NT2/D1 (cell line): ENCODE data around the gene MAN1A1.

Source experiments
- DNase-seq: peaks from one replicate; pipeline ENCODE4 v3.0.0-alpha.2; 2011; ENCODE audit warnings: low read depth, low spot score
- H3K27me3 ChIP-seq: 2 replicates; pipeline ENCODE4 v1.6.0; 2011; ENCODE audit warnings: mild to moderate bottlenecking; ENCODE audit not compliant: insufficient read length, insufficient read depth
- H3K36me3 ChIP-seq: 2 replicates; pipeline ENCODE4 v1.6.1; 2011; ENCODE audit warnings: mild to moderate bottlenecking, low read length, mixed read lengths; ENCODE audit not compliant: insufficient read depth, insufficient read length
- H3K4me1 ChIP-seq: 2 replicates; pipeline ENCODE4 v1.5.1; 2011; ENCODE audit not compliant: insufficient read depth, insufficient read length
- H3K4me3 ChIP-seq: 2 replicates; pipeline ENCODE4 v1.5.1; 2011; ENCODE audit warnings: low read depth; ENCODE audit not compliant: insufficient read length
- H3K9ac ChIP-seq: 2 replicates; pipeline ENCODE4 v1.6.0; 2011; ENCODE audit warnings: low read depth; ENCODE audit not compliant: insufficient read length
- H3K9me3 ChIP-seq: 2 replicates; pipeline ENCODE4 v1.5.1; 2011; ENCODE audit warnings: mild to moderate bottlenecking, low read length; ENCODE audit not compliant: insufficient read depth
- SUZ12 ChIP-seq: IDR thresholded peaks from 2 replicates; pipeline ENCODE4 v1.6.1; 2011; ENCODE audit not compliant: insufficient read length, insufficient read depth; ENCODE audit errors: extremely low read depth
- YY1 ChIP-seq: IDR thresholded peaks from 2 replicates; pipeline ENCODE4 v1.6.1; 2011; ENCODE audit not compliant: insufficient read length, insufficient read depth
- ZNF274 ChIP-seq: IDR thresholded peaks from 2 replicates; pipeline ENCODE4 v1.6.1; 2011; ENCODE audit warnings: mild to moderate bottlenecking, low read depth, low read length

The MAN1A1 gene

DNA sequence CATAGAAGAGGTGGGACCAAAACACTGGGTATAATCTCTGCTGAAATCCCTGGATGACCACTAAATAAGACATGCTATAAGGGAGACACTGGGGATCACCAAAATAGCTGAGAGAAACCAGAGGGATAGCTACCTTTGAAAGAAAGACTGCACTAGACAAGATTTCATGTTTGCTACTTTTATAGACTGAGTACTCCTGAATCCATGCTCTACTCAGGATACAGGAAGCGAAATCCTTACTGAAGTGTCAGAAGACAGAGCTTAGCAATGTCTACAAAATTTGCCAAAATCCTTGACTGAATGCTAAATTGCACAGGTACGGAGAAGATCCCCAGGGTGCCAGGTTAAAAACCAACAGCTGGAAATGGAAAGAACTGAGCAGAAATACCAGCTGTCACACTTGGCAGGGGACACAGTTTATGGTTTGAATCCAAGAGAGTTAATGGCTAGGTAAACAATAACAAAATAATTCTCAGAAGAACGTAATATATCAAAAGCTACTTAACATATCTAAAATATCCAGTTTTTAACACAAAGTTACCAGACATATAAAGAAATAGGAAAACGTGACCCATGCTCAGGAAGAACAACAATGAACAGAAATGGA is 125.4 kb downstream of the MAN1A1 start:
- H3K9me3 ChIP-seq = no peaks in the 10 kb centered on the region
- H3K4me3 ChIP-seq = no peak overlapping the region
- H3K9ac ChIP-seq = no peak overlapping the region
- DNase-seq = no peak
- no peaks in the 10 kb centered on the region for H3K4me1 ChIP-seq
- TF ChIP-seq ZNF274 (no peak), SUZ12 (no peak)
- H3K36me3 ChIP-seq = no peaks in the 10 kb centered on the region
- H3K27me3 ChIP-seq = no peaks in the 10 kb centered on the region

DNA sequence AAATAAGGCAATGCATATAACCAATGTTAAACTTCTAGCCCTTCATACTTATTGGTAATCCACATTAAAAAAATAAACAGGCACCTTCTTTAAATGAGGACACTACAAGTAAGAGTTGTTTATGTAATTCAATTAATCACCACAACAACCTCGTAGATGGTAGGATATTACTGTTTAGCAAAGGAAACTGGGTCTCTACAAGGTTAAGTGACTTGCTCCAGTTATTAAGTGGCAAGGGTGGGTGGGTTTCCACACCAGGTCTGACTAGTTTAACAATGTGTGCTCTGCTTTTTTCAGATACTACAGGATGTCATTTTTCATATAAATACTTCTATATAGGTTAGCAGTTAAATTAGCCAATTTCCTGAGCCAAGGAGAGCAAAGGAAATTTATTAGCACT is 129.1 kb downstream of the MAN1A1 start:
- TF ChIP-seq ZNF274 (no peak), SUZ12 (no peak), YY1 (no peak)
- H3K4me1 ChIP-seq = no peaks in the 10 kb centered on the region
- no peak for DNase-seq
- H3K36me3 ChIP-seq = no peaks in the 10 kb centered on the region
- no peak overlapping the region for H3K9ac ChIP-seq
- H3K4me3 ChIP-seq = no peak overlapping the region
- no peaks in the 10 kb centered on the region for H3K27me3 ChIP-seq
- no peaks in the 10 kb centered on the region for H3K9me3 ChIP-seq

DNA sequence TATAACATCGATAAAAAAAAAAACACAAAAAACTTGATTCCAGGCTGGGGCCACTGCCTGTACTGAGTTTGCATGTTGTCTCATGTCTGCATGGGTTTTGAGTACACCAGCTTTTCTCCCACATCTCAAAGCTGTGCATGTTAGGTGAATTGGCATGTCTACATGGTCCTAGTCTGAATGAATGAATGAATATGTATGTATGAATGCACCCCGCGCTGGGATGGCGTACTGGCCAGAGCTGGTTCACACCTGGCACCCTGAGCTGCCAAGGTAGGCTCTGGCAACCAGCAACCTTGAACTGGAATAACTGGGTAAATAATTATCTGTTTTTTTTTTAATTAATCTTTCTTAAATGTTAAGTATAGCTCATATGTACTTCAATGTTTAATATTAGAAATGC is 131.0 kb downstream of the MAN1A1 start:
- TF ChIP-seq ZNF274 = no peak
- Histone ChIP-seq H3K36me3 (no peaks in the 10 kb centered on the region), H3K4me3 (no peak overlapping the region), H3K9me3 (no peaks in the 10 kb centered on the region), H3K9ac (no peak overlapping the region), H3K4me1 (no peaks in the 10 kb centered on the region), H3K27me3 (no peaks in the 10 kb centered on the region)
- no peak for DNase-seq

DNA sequence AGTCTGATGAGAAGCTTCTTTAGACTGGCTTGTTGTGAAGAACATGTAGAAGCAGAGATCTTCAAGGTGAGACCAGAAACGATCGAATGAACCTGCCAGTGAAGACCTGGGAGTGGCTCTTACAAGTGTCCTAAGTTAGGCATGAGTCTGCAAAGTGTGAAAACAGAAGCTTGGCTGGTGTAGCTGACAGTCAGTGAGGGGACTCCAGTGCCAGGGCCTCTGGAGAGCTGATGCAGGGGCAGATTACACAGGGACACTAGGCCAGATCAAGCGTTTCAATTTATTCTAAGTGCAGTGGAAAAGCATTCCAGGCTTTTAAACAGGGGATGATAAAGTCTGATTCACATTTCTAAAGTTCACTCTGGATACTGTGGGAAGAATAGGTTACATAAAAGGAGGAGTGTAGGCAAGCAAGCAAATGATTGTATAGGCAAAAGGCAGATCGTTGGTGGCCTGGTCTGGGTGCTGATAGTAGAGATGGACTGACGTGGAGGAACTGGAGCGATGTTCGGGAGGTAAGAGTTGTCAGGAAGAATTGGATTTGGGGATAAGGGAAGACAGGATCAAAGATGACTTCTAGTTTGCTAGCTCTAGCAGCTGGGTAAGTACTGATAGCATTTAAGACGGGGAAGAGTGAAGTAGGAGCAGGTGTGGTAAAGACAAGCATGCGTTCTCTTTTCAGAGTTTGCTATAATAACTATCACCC is 133.5 kb downstream of the MAN1A1 start:
- Histone ChIP-seq H3K27me3 (no peaks in the 10 kb centered on the region), H3K9ac (no peak overlapping the region), H3K36me3 (no peaks in the 10 kb centered on the region), H3K9me3 (no peaks in the 10 kb centered on the region), H3K4me1 (no peaks in the 10 kb centered on the region), H3K4me3 (no peak overlapping the region)
- TF ChIP-seq SUZ12 (no peak), YY1 (no peak)
- no peak for DNase-seq

DNA sequence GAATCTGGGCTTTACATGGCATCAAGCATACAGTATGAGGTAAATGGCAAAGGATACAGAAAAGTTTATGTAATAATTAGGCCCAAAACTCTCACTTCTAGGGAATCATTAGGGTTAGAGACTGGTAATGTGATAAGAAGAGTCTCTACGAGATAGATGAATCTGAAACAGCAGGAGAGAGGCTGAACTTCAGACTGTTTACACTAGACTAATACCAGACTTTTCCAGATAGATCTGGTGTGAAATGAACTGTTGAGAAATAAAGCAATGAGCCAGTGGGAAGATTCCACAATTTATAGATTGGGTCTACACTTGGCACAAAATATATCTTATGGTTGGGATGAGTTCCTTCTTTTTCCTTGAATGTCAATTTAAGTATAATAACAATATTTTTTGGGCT is 134.3 kb downstream of the MAN1A1 start:
- no peak overlapping the region for H3K4me3 ChIP-seq
- no peaks in the 10 kb centered on the region for H3K36me3 ChIP-seq
- no peaks in the 10 kb centered on the region for H3K27me3 ChIP-seq
- DNase-seq = no peak
- no peaks in the 10 kb centered on the region for H3K4me1 ChIP-seq
- H3K9ac ChIP-seq = no peak overlapping the region
- no peaks in the 10 kb centered on the region for H3K9me3 ChIP-seq
- TF ChIP-seq YY1 (no peak), SUZ12 (no peak), ZNF274 (no peak)

DNA sequence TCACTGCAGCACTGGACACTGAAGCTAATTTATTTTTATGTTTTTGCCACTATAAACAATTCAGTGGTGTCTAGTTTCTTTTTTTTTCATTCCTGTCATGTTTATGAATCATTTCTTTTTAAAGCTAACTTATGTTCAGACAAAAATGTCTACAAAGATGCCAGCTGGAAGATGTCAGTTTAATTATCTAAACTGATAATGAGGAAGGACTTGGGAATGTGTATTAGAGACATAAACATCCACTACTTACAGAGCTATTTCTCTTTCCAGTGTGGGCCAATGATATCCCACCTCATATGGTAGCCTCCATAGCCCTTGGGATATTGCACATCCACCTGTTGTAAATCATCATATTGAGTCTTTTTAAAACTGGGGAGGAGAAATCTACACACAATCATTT is 139.0 kb downstream of the MAN1A1 start:
- H3K9me3 ChIP-seq = no peaks in the 10 kb centered on the region
- no peaks in the 10 kb centered on the region for H3K36me3 ChIP-seq
- H3K4me1 ChIP-seq = no peaks in the 10 kb centered on the region
- no peak for DNase-seq
- H3K27me3 ChIP-seq = no peaks in the 10 kb centered on the region
- H3K4me3 ChIP-seq = no peak overlapping the region
- no peak for TF ChIP-seq YY1
- no peak for TF ChIP-seq ZNF274
- TF ChIP-seq SUZ12 = no peak
- no peak overlapping the region for H3K9ac ChIP-seq

DNA sequence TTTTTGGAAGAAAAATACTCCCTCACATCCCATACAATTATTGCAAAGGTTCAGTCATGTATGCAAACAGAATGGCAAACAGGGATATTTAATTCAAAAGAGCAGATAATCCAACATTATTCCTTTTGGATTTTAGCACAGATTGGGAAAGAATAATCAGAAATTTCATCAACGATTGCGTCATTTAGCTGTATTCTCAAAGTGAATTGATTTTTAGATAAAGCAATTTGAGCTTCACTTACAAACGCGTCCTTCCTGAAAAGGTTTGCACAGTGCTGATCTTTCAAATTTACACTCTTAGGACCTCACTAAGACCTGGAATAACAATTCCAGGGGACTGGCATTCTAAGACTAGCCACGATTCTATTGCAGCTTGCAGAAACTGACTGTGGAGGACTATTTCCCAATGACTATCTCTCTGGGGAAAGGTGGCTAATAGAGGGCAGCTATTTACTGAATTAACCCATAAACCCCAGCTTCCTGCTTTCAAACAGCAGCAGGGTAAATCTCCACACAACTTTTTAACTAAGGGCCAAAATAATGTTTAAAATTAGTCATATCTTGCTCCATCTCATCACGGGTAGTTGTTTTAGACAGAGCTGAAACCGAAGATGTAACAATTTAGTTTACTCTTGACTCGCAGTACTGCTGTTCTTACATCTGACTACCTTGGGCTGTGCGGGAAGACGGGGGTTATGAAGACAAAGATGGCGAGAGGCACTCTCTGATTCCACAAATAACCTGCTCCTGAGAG is 139.9 kb downstream of the MAN1A1 start:
- Histone ChIP-seq H3K9ac (no peak overlapping the region), H3K27me3 (no peaks in the 10 kb centered on the region), H3K9me3 (no peaks in the 10 kb centered on the region), H3K36me3 (no peaks in the 10 kb centered on the region), H3K4me3 (no peak overlapping the region), H3K4me1 (no peaks in the 10 kb centered on the region)
- TF ChIP-seq YY1 (no peak), ZNF274 (no peak), SUZ12 (no peak)
- DNase-seq = no peak
